Left ventricle myocardium superior (tissue), 1 donor: ENCODE data around the gene MRPL17. TPM values are rescaled to one million over a fixed set of nuclear protein-coding genes. Genes with fewer than 3 reads are reported as not detected.
A peak's percentile ranks its signal among the peaks of the same experiment; 100 is the strongest.
"Not testable (repeated sequence)": the region's sequence is repeated elsewhere in the genome, so short reads cannot be mapped to it uniquely, and the experiment has no call there.

Source experiments
- ATAC-seq: fragments of 200-7000 bp; cut with Tn5 transposase; one replicate; pipeline ENCODE4 v1.9.1; 2020; ENCODE audit warnings: mild to moderate bottlenecking, moderate library complexity
- DNase-seq: peaks from one replicate; pipeline ENCODE4 v3.0.0-alpha.2; 2020
- intact Hi-C: fragments of 100-400 bp; cut with micrococcal nuclease; formaldehyde crosslinking; loops from one replicate; pipeline ENCODE4 v1.11.0; 2022
- total RNA-seq: library from RNA; stranded (reverse); fragmentation: NEBNext Ultra II Directional; extraction: Animal tissue kit (Norgen Biotek cat#: 25700); gene quantifications from one replicate; pipeline ENCODE4 v1.2.1, GENCODE V29; 2021
- donor health status: DM: no; HTN: yes; CAD: no; lungs with severe emphysema.

The MRPL17 gene
- total RNA-seq, 1 donor from 2014 or later: 49.7 TPM

DNA sequence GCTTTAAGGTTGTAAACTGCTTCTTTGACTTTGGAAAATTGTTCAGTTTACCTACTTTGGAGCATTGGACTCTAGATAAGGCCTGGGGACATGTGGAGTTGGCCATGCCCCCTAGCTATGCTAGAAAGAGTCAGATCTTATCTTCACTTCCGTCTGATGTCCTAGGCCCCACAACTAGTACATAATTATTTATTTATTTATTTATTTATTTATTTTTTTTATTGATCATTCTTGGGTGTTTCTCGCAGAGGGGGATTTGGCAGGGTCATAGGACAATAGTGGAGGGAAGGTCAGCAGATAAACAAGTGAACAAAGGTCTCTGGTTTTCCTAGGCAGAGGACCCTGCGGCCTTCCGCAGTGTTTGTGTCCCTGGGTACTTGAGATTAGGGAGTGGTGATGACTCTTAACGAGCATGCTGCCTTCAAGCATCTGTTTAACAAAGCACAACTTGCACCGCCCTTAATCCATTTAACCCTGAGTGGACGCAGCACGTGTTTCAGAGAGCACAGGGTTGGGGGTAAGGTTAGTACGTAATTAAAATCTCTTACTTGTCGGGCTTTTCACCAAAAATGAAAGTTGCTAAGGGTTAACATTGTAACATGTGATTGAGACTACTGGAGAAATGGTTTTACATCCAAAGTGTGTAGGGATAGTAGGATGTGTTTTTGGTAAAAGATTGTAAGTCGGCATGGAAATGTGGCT is 7.4 kb upstream of the MRPL17 start:
- DNase-seq, ATAC-seq, intact Hi-C loops: not testable (repeated sequence)

DNA sequence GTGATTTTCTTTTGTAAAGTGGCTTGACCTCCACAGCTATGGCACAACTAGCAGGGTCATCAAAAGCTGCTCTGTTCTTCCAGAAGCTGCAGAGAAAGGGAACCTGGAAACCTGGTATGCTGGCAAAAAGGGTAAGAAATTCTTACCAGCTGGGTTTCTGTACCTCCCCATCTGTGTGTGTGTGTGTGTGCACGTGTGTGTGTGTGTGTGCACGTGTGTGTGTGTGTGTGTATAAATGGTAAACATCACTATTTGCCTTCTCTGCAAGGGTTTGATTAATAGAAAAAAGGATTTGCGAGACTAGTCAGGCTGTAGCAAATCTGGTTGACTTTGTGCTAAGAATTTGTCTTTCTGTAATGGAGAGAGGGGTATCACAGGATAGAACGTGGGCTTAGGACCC is 4.7 kb upstream of the MRPL17 start:
- intact Hi-C loops: no loop called here
- DNase-seq (no peak), ATAC-seq (no peak)

- ATAC-seq: no peak
- DNase-seq: no peak
- intact Hi-C loops: no loop called here
These were observed 2.9 kb upstream of the MRPL17 start for GRCh38 chr11:6686006-6686405.

GRCh38 chr11:6684068-6684467 is 928 bp upstream of the MRPL17 start:
- peak; percentile 40 for DNase-seq
- intact Hi-C loops, ATAC-seq: not testable (repeated sequence)

GRCh38 chr11:6682591-6682935 is 577 bp downstream of the MRPL17 start:
- ATAC-seq (peak; percentile 5), DNase-seq (no peak)
- intact Hi-C loops: loop anchor here (2.0 kb wide), 1 partner anchor 70 kb away; the partner anchor contains the start of gene TAF10

DNA sequence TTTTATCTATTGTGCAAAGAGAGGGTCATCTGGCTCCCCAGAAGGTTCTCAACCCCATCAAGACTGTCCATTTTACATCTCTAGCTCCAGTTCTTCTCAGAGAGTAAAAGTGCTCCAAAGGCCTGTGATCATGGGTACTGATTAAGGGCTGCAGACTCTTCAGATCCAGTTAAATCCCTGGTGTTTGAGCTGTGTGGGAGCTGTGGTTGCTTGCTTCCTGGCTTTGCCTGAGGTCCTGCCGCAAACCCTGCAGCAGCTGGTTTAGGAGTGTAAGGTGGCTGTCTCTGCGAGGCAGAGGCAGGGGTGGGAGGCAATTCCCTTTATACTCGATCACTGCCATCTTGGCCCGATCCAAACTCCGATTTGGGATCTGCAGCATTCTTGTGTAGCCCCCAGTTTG is 1.2 kb downstream of the MRPL17 start:
- intact Hi-C loops: loop anchor here (2.0 kb wide), 1 partner anchor 69 kb away; the partner anchor contains the start of gene TAF10
- ATAC-seq (no peak), DNase-seq (no peak)

DNA sequence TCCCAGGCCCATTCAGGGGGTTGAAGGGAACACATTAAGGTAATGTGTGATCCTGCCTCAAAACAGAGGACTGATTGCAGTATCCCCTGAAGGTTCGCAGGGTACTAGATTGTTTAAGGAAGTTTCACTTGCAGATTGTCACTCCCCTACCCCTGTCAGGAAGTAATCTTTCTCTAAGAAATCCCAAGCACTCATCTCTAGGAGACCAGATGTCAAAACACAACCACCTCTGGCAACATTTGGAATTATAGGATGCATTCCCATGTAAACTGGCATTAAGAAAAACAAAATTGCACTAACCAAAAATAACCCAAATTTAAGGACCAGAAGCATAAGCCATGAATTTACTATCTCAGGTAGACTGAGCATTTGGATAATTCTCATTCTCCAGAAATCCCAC is 1.6 kb downstream of the MRPL17 start:
- intact Hi-C loops: no loop called here
- ATAC-seq: no peak

GRCh38 chr11:6677018-6677417 is 6.1 kb downstream of the MRPL17 start:
- DNase-seq: no peak
- no peak for ATAC-seq
- intact Hi-C loops: loop anchor here (10.0 kb wide), 1 partner anchor 142 kb away; no protein-coding TSS in a partner anchor

More for the DNA sequence above, 1.6 kb downstream of the MRPL17 start:
- DNase-seq: no peak

- DNase-seq (no peak), ATAC-seq (peak; percentile 43)
- intact Hi-C loops: loop anchor here (10.0 kb wide), 1 partner anchor 140 kb away; no protein-coding TSS in a partner anchor
These were observed 8.3 kb downstream of the MRPL17 start for GRCh38 chr11:6674862-6675261.

GRCh38 chr11:6674219-6674597 is 8.9 kb downstream of the MRPL17 start:
- intact Hi-C loops: loop anchor here (10.0 kb wide), 1 partner anchor 139 kb away; no protein-coding TSS in a partner anchor
- ATAC-seq: no peak
- DNase-seq: no peak

DNA sequence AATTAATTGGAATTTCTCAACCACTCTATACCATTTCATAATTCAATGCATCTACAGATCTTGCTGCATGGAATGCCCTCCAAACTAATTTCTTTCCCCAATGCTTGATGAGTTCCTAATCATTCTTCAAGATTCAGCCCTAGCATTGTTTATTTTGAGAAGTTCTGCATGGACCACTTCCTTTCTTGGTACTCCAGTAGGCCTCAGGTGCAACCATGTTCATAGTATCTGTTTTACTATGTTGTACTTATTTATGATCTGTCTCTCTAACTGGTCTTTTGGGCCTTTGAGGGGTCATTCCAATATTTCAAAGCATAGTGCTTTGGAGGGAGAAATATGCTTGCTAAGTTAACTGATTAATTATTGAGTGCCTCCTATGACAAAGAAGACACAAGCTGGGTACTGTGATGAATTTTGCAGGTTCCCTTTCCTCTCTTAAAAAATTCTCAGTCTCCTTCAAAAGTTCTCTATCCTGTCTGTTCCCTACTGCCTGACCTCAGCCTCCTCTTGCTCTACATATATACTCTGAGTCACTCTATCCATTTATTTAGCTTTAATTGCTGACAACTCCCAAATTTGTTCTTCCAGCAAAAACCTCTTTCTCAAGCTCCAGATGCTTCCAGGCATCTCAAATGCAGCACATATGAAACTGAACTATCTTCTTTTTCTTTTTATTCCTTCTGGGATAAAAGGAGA is 9.5 kb downstream of the MRPL17 start:
- ATAC-seq (no peak), DNase-seq (no peak)
- intact Hi-C loops: loop anchor here (10.0 kb wide), 1 partner anchor 139 kb away; no protein-coding TSS in a partner anchor

GRCh38 chr11:6671991-6672390 is 11.1 kb downstream of the MRPL17 start:
- intact Hi-C loops: loop anchor here (10.0 kb wide), 1 partner anchor 137 kb away; no protein-coding TSS in a partner anchor
- ATAC-seq: no peak
- no peak for DNase-seq

DNA sequence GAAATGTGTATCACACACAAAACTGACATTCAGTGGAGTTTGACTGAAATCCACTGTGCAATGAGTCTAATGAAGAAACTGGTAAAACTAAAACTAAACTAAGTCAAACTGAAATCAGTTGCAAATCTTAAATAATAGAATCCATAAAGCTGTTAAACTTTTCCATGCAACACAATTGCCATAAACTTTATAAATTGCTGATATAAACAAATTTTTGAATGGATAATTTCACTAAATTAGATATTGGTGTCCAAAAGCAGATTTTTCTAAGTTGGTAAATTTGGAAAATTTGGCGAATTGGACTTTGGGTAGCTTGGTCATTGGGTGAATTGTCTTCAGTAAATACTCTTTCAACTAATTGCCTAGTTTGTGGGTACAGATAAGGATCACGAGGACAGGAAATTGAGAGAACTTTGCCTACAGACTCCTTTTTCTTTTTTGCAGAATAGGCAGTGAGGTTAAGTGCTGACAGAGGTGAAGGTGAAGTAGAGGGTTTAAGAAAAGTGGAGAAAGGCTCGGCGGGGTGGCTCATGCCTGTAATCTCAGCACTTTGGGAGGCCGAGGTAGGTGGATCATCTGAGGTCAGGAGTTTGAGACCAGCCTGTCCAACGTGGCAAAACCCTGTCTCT is 12.8 kb downstream of the MRPL17 start:
- intact Hi-C loops: loop anchor here (10.0 kb wide), 1 partner anchor 136 kb away; no protein-coding TSS in a partner anchor

DNA sequence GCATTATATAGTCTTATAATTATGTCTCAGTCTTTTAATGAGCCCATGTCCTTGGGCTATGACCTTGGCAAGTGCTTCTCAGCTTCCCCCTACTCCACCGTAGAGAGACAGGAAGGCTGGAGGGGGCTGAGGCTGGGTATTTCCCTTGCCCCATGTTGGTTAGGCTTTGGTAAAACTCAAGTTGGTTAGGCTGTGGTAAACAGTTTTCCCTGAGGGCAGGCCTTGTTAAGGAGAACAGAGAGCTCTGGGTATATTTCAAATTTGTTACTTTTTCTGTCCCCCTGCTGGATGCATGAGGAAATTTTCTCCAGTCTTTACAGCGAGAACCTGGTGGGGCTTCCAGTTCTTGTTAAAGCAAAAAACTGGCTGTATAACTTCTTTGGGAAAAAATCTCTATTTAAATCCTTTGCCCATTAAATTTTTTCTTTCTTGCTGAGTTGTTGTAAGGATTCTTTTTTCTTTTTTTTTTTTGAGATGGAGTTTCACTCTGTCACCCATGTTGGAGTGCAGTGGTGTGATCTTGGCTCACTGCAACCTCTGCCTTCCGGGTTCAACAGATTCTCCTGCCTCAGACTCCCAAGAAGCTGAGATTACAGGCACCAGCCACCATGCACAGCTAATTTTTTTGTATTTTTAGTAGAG is 15.3 kb downstream of the MRPL17 start:
- ATAC-seq (peak; percentile 54), DNase-seq (no peak)
- intact Hi-C loops: no loop called here

More for the DNA sequence above, 12.8 kb downstream of the MRPL17 start:
- DNase-seq (no peak), ATAC-seq (no peak)

DNA sequence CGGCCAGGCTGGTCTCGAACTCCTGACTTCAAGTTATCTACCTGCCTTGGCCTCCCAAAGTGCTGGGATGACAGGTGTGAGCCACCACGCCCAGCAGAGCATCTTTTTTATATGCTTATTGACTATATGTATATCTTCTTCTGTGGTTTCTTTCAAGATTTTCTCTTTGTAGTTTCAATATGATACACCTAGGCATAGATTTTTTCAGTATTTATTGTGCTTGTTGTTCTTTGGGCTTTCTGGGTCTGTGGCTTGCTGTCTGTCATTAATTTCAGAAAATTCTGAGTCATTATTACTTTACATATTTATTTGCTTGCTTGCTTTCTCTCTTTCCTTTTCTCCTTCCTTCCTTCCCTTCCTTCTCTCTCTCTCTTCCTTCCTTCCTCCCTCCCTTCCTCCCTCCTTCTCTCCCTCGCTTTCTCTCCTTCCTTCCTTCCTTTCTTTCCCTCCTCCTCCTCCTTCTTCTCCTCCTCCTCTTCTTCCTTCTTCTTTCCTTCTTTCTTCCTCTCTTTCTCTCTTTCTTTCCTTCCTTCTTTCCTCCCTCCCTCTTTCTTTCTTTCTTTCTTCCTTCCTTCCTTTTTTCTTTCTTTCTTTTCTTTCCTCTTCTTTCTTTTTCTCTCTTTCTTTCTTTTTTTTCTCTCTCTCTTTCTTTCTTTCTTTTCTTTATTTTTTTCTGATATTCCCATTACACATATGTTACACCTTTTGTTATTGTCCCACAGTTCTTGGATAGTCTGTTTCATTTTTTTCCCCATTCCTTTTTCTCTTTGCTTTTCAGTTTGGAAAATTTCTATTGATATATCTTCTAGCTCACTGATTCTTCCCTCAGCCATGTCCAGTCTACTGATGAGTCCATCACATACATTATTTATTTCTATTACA is 16.6 kb downstream of the MRPL17 start:
- intact Hi-C loops: no loop called here
- ATAC-seq (no peak), DNase-seq (no peak)

- DNase-seq (no peak), ATAC-seq (no peak)
- intact Hi-C loops: no loop called here
These were observed 18.6 kb downstream of the MRPL17 start for GRCh38 chr11:6664551-6664950.

GRCh38 chr11:6663794-6664469 is 19.2 kb downstream of the MRPL17 start:
- DNase-seq: no peak
- intact Hi-C loops: no loop called here
- ATAC-seq: peak; percentile 68

DNA sequence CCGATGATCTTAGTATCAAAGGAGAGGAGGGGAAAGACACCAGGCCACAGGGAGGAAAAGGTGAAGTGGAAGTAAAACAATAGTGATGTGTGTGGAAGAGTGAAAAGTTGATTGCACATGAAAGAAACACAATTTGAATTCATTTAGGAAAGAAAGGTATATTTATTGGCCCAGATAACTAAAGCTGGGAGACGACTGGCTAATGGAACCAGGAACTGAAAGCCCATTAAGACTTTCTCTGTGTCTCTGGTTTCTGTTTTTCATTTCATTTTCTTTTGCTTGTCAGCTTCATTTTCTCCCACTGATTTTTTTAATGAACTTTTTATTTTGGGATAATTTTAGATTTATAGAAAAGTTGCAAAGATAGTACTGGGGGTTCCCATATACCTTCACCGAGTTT is 22.4 kb downstream of the MRPL17 start:
- intact Hi-C loops: no loop called here
- ATAC-seq (no peak), DNase-seq (no peak)
